Testis (tissue), 3 donors: ENCODE data around the gene FLT4. TPM values are rescaled to one million over a fixed set of nuclear protein-coding genes. Genes with fewer than 3 reads are reported as not detected.

Experiments used
- DNase-seq: peaks from one replicate; pipeline ENCODE4 v3.0.0-alpha.2; 2019
- H3K27ac ChIP-seq, 2 donors: fragments of 200-600 bp; sonication (generic); one replicate each; pipeline ENCODE4 v1.5.1; 2019
- H3K27me3 ChIP-seq: fragments of 200-600 bp; sonication (generic); one replicate; pipeline ENCODE4 v1.5.1; 2019
- H3K36me3 ChIP-seq: fragments of 200-600 bp; sonication (generic); one replicate; pipeline ENCODE4 v1.5.1; 2017; ENCODE audit warnings: low read depth; ENCODE audit errors: missing control alignments
- H3K4me1 ChIP-seq: fragments of 200-600 bp; sonication (generic); one replicate; pipeline ENCODE4 v1.5.1; 2019
- H3K4me3 ChIP-seq, 2 donors: fragments of 200-600 bp; sonication (generic); one replicate each; pipeline ENCODE4 v1.5.1; 2017 to 2019
- H3K9me3 ChIP-seq: fragments of 200-600 bp; sonication (generic); one replicate; pipeline ENCODE4 v1.5.1; 2017
- CTCF ChIP-seq, 3 experiments: fragments of 450-650 bp in 2 of 3; fragments of 200-600 bp in 1 of 3; sonication (generic) in 1 of 3; IDR thresholded peaks; one replicate each; pipeline ENCODE4 v1.5.1; 2016 to 2019; ENCODE audit warnings: antibody characterized with exemption in 3 of 3, mild to moderate bottlenecking in 2 of 3, moderate library complexity in 1 of 3
- POLR2A ChIP-seq: fragments of 450-650 bp; IDR thresholded peaks from one replicate; pipeline ENCODE4 v1.6.1; 2017; ENCODE audit warnings: antibody characterized with exemption, mild to moderate bottlenecking, moderate library complexity
- WGBS, 2 donors: methylation state at CpG; one replicate each; pipeline ENCODE4 v1.1.5; 2018; 5-methylcytosine and 5-hydroxymethylcytosine counted together
- intact Hi-C: fragments of 100-400 bp; cut with DNase I; formaldehyde crosslinking; loops from one replicate; pipeline ENCODE4 v1.15.1; 2023; ENCODE audit warnings: low total_unique reads
- polyA plus RNA-seq: library from polyadenylated mRNA; stranded (reverse); fragments of 350-450 nt; fragmentation: Illumina TruSeq; extraction: RNeasy Lipid Tissue Mini Kit (QIAGEN cat#74804); gene quantifications from one replicate; pipeline ENCODE4 v1.2.3, GENCODE V29; 2014; ENCODE audit warnings: low read depth, low replicate concordance; ENCODE audit not compliant: insufficient read depth
- total RNA-seq, 2 donors: library from RNA; depleted of rRNA; stranded (reverse); fragments of >200 nt; gene quantifications; one replicate each; pipeline ENCODE4 v1.2.3, GENCODE V29; 2016

Gene FLT4
- total and polyA plus RNA-seq, 3 donors from 2014 or later = 11.9 to 24.2 (median 23.5) TPM

- WGBS, 2 donors = 64 to 79% methylated on average over 17 to 31 of the region's 32 CpGs
- Histone ChIP-seq H3K27me3 (no peaks in the 10 kb centered on the region), H3K9me3 (no peaks in the 10 kb centered on the region), H3K4me3 (no peak overlapping the region), H3K27ac (no peak overlapping the region), H3K36me3 (no peaks in the 10 kb centered on the region), H3K4me1 (no peaks in the 10 kb centered on the region)
- TF ChIP-seq CTCF (IDR thresholded peaks at IDR 0.05) (no peak), POLR2A (no peak)
- intact Hi-C loops = no loop called here
- no peak for DNase-seq
These were observed 28.1 kb downstream of the FLT4 start for GRCh38 chr5:180621311-180621710.

GRCh38 chr5:180620014-180620413, 29.4 kb downstream of the FLT4 start:
- no peak for DNase-seq
- Histone ChIP-seq H3K9me3 (no peaks in the 10 kb centered on the region), H3K36me3 (no peaks in the 10 kb centered on the region), H3K4me3 (no peak overlapping the region), H3K27ac (no peak overlapping the region), H3K27me3 (no peaks in the 10 kb centered on the region), H3K4me1 (no peaks in the 10 kb centered on the region)
- 65 to 79% methylated on average over 8 to 13 of the region's 14 CpGs for WGBS, 2 donors
- TF ChIP-seq POLR2A = no peak
- no peak for TF ChIP-seq CTCF (IDR thresholded peaks at IDR 0.05)
- intact Hi-C loops = no loop called here

GRCh38 chr5:180619563-180619915, 29.9 kb downstream of the FLT4 start:
- no peak for DNase-seq
- H3K4me1 ChIP-seq = no peaks in the 10 kb centered on the region
- no peaks in the 10 kb centered on the region for H3K27me3 ChIP-seq
- no peaks in the 10 kb centered on the region for H3K9me3 ChIP-seq
- intact Hi-C loops = no loop called here
- TF ChIP-seq POLR2A (no peak), CTCF (IDR thresholded peaks at IDR 0.05) (no peak)
- no peaks in the 10 kb centered on the region for H3K36me3 ChIP-seq
- no peak overlapping the region for H3K27ac ChIP-seq
- H3K4me3 ChIP-seq = no peak overlapping the region
- 61 to 90% methylated on average over 2 to 22 of the region's 22 CpGs for WGBS, 2 donors

GRCh38 chr5:180618829-180619562, 30.4 kb downstream of the FLT4 start:
- H3K4me1 ChIP-seq = no peaks in the 10 kb centered on the region
- TF ChIP-seq CTCF (IDR thresholded peaks at IDR 0.05) (peak; percentile 8 to 35 (median 27)), POLR2A (no peak)
- peak overlapping the region; percentile 32 to 40 for H3K4me3 ChIP-seq
- 0 to 12% methylated on average over 10 to 60 of the region's 90 CpGs for WGBS, 2 donors
- DNase-seq = peak; percentile 63
- H3K27ac ChIP-seq = no peak overlapping the region
- no peaks in the 10 kb centered on the region for H3K36me3 ChIP-seq
- intact Hi-C loops = no loop called here
- no peaks in the 10 kb centered on the region for H3K27me3 ChIP-seq
- no peaks in the 10 kb centered on the region for H3K9me3 ChIP-seq

- TF ChIP-seq CTCF (IDR thresholded peaks at IDR 0.05) (no peak), POLR2A (no peak)
- WGBS, 2 donors = 5 to 11% methylated on average over 3 to 15 of the region's 15 CpGs
- H3K27ac ChIP-seq = no peak overlapping the region
- intact Hi-C loops = no loop called here
- DNase-seq = no peak
- H3K4me3 ChIP-seq = peak overlapping the region; percentile 32 to 40
- H3K4me1 ChIP-seq = no peaks in the 10 kb centered on the region
- no peaks in the 10 kb centered on the region for H3K36me3 ChIP-seq
- no peaks in the 10 kb centered on the region for H3K9me3 ChIP-seq
- no peaks in the 10 kb centered on the region for H3K27me3 ChIP-seq
These were observed 30.9 kb downstream of the FLT4 start for GRCh38 chr5:180618487-180618828.
